Femur (tissue), 1 donor: ENCODE data around the gene NFASC.

ENCODE experiments used
- DNase-seq: peaks from one replicate; pipeline ENCODE4 v3.0.0-alpha.2; 2017

Gene NFASC

DNA sequence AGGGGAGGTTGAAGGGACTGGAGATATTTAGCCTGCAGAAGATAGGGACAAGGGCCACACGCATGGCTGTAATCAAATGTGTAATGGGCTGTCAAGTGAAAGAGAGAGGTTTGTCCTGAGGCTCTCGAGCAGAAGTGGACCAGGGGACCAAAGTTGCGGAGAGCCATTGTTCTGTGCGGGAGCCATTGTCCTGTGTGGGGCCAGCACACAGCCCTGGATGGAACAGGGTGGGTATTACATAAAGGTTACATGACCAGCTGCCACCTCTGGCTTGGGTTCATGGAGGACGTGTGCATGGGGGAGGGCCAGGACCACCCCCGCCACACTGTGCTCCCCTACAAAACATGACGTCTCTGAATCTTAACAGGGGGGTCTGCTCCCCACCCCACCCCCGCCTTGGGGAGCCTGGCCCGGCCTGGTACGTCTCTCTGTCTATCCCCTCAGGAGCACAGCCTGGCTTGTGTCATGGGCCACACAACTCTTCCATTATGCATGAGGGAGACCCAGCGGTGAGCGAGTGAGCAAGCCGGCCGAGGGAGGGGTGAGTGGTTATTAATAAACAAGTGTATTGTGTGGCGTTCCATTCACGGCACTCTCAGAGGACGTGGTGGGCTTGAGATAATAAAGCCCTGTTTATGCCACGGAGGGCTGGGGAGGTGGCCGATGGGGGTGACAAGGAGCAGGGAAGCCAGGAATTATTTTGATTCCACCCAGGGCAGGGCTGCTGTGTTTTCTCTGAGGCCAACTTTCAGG is at the start of gene NFASC:
TSS of gene NFASC (plus strand) at position 703 of the 753 bp plus-strand sequence. CDS start 73,454 bp downstream, outside the sequence.
- DNase-seq: no peak

DNA sequence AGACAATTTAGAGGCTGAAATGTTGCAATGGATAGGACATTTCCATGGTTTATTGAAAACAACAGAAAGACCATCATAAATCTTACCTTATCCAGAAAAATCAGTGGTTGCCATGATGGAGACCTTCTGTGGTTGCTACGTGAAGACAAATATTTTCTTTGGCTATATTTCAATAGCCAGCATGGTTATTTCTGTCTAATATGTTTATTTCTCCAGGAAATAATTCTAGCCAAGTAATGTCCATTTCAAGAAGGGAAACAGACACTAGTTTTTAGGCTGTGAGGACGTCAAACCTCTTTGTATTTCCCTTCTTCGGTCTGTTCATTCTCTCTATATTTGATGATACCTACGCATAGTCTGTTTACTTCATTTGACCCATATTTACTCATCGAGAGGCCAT is 49.2 kb upstream of the NFASC start:
- no peak for DNase-seq

DNA sequence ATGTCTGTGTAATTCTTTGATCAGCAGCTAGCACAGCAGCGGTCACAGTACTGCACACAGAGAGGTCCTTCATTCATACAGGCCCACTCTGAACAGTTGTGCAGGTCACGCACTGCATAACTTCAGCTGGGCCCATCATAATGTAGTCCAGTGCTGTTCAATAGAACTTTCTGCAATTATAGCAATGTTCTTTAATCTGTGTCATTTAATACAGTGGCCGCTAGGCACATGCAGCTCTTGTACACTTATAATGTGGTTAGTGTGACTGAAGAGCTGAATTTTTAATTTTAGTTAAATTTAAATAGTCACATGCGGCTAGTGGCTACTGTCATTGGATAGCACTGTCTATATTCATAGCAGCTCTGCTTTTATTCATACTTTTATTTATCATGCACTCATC is 48.7 kb upstream of the NFASC start:
- no peak for DNase-seq

DNA sequence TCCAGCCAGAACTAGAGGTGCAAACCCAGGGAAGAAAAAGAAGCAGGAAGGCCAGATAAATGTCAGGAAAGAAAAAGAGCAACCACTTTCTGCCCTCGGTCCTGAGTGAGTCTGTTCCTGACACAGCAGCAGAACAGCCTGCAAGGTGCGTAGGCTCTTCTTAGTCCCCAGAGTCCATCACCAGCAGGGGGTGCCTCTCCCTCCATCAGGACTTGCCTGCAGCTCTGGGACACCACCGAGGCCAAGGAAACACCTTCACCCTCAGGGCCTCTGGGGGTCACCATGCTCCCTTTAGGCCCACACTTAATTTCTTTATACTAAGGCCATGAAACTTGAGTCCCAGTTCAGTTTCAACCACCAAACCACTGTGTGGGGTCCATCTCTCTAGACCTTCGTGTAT is 43.7 kb upstream of the NFASC start:
- no peak for DNase-seq

DNA sequence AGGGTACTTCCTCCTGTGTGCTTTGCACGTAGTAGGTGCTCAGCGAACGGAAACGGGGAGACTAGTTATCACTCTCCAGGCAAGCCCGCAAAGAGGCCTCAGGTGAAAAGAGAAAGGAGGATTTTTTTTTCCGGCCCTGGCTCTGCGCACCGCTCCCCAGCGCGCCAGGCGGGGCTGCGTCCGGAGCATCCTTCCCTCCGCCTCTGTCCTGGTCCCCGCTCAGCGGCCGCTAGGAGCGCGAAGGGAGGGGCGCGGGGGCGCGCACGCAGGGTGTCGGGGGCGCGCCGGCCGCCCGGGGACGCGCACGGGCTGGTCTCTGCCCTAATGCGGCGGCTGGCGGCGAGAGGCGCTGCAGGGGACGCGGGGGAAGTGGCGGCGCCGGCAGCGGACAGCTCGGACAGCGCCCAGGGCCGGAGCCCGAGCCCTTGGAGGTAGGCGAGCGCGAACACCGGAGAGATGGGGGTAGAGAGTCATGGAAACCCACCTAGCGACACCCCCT is 42.3 kb upstream of the NFASC start:
- peak; percentile 41 for DNase-seq

DNA sequence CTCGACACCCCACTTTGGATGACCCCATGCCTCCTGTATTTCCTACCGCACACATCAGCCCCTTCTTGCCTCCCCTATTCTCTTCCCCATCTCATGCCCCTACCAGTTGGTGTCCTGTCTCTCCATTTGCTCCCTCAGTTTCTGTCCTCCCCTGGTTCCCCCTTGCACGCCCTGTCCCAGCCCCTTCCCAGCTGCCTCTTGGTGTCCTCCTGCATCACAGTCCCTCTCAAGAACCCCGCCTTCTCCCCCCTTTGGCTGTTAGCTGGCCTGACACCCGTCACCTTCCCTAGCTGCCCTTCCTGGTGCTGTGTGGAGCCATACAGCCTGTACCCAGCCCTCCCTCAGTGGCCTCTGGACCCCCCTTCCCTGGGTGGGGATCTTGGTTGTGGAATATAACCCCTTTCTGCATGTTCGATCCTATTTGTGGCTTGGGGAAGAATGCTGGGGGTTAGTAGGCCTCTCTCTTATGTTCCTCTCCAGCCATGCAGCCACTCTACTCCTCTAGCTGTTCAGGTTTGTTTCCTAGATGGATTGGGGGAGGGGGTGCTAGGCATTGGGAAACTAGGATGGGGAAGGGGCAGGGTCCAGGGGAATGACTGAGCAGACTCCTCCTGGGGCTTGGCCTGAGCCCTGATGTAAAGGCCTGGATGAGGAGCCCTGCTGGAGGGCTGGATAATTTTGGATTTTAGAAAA is 41.4 kb upstream of the NFASC start:
- no peak for DNase-seq

DNA sequence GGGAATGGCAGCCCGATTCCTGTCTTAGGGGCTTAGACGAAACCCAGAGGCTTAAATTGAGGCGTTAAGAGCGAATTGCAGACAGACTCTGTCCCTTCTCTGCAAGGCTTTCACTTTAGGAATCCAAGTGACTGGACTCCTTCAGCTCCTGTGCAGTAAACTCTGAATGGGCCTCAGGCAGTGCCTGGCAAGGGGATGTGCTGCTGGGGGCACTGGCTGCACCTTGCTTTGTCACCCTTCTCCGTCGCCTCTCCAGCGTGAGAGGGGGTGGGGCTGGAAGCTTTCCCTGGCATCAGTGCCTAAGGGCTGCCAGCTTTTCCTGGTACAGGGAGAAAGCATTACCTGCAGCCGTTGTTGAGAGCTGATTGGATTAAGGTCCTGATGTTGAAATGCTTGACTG is 39.9 kb upstream of the NFASC start:
- no peak for DNase-seq

DNA sequence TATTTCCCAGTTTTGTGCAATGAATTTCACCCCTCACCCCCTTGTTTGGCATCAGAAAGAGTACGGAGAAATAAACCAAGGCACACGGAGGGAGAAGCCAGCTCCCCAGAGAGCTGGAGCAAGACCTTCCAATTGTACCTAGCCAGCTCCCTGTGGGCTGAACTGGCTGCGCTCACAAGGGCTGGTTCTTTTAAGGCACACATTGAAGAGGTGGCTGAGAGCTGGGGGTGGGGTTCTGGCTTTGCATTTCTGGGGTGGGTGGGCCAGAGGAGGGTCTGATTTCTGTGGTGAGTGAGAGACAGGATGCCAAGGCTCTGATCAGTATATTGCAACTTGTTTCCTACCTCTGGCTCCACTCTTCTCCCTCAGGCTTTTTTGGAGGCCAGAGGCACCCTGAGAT is 39.5 kb upstream of the NFASC start:
- DNase-seq: no peak

DNA sequence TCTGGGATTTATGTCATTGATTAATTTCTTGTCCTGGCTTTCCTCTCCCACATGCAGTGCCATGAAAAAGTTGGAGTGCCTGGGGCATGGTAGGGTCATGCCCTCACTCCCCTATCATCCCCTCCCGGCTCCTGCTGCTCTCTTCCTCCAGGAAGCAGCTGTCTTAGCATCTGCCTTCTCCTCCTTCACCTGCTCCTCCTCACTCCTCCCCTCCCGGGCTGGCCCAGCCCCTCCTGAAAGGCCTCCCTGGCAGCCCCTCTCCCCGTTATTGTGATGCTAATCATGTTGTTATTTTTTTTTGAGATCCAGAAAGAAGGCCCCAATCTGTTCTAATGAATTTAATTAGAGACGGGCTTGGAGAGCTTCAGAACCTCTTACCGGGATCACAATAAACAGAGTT is 36.3 kb upstream of the NFASC start:
- no peak for DNase-seq

DNA sequence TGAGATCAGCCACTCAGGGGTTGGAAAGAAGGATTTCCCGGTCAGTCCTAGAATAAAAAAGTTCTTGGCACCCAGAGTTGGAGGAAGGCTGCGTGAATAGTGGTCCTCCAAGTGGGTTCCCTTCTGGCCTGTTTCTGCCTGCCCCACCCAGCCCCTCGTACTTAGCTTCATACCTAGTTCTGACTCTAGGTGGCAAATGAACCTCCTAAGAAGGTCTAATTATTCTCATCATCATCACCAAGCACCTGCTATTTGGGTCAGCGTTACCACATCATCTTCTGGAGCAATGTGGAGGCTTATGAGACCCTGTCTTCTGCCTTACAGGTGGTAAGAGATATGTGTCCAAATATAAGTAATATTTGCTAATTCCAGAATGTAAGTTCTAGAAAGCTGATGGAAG is 35.9 kb upstream of the NFASC start:
- no peak for DNase-seq

DNA sequence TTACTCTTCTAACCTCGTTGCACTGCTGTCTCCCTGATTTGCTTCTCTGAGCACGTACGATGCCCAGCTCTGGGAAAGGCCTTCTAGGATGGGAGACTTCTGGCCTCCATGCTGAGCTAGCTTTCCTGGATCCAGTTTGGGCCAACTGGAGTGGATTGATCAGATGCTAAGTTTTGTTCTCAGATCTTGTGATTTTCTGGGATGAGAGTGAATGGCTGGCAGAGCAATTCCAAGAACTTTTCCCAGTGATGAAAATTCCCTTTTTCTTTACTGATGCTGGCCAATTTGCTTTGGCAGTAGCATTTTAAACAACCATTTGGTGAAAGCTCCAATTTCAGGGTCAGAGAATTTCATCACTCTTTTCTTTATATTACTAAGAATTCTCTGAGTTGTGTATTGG is 34.9 kb upstream of the NFASC start:
- no peak for DNase-seq

DNA sequence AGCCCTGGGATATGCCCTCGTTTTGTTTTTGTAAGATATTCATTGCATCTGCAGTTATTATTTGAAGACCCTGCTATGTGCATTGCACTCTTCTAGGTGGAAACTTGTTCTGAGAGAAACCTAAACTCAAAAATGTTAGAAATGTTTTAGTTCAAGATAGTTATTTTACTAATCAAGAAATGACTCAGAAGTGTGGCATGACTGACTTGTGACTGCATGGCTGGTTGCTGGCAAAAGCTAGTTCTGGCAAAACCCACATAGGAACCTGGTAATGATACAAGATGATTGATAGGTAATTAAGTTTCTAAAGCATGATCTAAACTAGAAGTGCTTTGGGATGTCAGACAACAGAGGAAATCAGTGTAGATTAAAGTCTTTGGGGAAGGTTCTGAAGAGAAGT is 33.8 kb upstream of the NFASC start:
- DNase-seq: no peak

DNA sequence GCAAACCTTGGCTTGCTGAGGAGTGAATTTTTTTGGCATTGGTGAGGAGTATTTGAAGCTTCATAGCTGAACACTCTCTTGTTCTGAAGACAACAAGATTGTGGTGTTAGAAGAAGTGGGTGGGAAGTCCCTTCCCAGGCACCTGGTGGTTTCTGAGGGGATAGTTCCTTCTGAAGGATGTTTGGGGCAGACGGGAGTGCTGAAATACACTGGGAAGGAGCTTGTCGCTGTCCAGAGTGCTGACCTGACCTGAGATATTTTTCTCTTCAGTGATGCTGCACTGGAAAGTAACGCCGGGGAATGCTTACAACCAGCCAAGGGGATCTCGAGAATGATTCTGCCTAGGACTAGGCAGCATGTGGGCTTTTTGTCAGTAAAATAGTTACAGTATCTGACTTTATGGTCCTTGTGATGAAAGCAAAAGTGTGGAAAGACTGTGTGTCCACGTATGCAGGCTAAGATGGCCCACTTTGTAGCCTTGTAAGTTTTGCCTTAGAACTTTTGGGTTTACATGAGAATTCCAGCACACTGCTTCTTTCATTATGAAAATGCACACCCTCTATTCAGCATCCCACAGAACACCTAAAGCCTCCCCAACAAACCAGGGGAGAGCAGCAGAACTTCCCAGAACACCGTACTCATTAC is 33.1 kb upstream of the NFASC start:
- DNase-seq: peak; percentile 77

DNA sequence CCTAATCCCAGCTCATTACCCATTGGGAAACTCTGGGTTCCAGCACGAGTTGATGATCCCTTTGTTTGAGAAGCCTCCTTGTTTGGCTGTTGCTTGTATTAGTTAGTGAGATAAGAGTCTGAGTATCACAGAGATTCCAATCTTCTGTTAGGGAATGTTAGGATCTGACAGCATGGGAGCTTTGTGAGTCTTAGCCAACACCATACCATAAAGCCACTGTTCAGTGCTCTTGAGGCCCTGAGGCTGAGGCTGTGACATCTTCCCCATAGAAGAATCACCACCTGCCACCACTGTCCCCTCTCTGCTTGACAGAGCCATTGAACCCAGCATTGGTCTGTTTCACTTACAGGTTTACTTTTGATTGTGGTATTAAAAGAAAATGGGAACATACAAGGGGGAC is 29.3 kb upstream of the NFASC start:
- no peak for DNase-seq

DNA sequence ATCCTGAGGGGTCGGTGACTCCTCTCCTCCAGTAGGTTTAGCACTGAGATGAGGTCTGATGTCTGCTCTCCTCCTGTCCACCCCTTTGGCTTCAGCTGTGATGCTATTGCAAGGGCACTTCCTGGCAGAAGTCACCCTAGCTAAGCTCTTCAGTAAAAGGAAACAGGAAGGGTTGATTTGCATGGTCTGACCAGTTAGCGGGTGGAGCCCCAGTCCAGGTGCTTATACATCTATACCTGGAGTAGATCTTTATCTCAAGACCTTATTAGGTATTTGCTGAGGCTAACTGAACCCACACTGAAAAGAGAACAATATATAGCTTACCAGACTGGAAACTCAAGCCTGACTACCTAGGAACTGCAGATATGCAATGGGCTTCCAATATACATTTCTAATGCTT is 28.9 kb upstream of the NFASC start:
- no peak for DNase-seq

DNA sequence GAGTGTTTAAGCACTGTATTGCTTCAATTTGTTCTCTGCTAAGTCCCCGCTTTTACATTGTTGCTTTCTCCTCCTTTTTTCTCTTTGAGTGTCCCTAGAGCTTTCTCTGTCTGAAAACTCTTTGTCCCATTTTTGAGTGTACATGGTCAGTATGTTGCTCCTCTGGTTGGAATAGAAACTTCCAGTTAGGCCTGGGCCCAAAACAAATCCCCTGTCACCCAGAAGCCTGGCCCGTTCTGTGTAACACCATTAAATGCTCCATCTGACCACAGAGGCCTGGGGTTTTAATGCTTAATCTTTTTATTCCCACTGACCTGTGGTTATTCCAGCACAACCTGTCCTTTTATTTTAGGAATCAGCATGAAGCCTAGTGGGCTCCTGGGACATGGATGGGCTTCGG is 28.3 kb upstream of the NFASC start:
- no peak for DNase-seq

DNA sequence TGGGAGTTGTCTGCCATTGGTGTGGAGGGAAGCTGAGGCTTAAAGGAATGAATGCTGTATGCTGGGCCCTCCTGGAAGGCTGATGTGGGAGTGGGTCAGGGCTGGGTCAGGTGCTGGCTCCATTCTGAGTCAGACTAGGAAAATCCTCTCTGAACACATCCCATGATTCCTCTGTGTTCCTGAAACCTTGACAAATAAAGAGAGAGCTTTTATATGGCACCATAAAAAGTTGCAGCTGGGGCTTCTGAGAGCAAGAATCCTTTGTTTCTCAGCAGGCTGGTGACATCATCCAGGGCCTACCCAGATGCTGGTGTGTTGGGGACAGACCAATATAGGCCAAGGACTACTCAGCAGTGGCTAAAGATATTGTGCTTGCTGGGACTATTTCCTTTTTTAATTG is 27.8 kb upstream of the NFASC start:
- DNase-seq: no peak

DNA sequence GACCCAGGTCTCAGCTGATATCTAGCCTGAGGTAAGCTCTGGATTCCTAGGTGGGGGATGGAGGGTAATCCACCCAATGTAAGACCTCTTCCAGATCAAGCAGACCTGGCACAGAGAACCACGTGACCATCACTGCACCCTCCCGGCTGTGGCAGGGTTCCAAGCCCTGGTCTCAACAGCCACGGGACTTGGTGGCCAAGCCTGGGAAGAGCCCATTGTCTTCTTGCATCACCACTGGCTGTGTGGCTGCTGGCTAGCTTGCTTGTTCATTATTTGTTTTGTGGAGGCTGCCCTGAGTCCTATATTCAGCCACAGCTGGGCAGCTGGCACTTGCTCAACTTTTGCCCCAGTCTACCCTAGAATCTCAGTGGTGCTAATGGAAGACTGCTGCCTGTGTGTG is 24.1 kb upstream of the NFASC start:
- no peak for DNase-seq

DNA sequence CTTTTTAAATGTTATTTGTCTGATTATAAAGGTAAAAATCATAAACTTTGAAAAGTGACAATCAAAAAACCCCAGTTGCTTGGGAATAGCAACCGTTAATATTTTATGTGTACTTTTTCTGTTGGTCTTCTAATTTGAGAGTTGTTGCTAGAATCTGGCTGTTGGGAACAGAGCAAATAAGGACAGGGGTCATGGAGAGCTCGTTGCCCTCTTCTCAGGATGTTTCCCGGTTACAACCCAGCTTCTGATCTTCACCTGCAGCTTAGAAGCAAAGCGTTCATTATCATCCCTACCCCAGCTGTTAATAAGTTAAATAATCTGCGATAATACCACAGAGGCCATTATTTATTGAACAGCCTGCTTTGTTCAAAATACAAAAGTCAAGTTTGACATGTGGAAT is 22.1 kb upstream of the NFASC start:
- DNase-seq: no peak

DNA sequence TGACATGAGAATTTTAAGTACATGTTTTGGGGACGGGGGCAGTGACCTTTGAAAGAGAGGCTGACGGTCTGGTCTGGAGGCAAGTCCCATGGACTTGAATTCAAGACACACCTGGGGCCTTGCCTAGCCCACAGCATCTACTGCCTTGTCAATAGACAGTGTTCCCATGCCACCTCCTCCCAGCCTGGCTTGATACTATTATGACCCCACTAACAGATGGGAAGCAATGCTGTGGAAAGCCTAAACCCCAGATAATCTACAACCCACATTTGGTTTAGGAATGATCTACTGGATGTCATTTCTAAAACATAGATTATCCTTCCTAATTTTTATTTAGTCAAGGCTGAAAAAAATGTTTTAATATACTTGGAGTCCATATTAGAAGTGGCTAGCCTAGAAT is 17.8 kb upstream of the NFASC start:
- no peak for DNase-seq

DNA sequence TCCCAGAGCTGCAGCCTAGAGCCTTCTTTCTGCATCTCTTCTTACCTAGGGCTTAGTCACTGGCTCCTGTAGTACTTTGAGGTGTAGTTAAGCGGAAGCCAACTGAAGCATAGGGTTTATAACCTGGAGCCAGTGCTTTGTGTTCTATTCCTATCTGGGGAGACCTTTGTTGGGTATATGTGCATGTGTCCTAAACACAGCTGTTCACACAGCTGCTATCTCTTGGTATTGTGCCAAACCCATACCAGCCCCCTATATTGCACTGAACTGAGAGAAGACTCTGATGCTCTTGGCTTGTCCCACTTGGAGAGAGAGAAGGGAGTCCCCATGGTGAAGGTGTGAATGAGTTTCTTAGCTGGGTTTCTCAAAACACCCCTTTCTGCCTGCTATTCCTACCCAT is 17.2 kb upstream of the NFASC start:
- no peak for DNase-seq

DNA sequence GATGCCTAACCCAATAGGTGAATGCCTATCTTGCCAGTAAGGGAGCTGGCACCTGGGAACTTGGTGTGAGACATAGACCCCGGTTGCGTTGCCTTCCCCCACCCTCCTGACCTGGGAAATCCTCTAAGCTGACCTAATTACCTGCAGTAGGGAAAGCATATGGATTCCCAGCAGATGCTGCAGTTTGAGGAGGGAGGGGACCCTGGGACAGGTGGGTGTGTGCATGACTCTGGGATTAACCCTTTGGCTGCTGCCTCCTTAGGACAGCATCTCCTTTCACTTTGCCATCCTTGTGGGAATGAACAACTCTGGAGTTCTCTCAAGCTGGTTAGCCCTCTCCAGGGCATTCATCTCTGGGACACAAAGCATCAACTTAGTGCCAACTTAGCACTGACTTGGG is 16.4 kb upstream of the NFASC start:
- DNase-seq: no peak

DNA sequence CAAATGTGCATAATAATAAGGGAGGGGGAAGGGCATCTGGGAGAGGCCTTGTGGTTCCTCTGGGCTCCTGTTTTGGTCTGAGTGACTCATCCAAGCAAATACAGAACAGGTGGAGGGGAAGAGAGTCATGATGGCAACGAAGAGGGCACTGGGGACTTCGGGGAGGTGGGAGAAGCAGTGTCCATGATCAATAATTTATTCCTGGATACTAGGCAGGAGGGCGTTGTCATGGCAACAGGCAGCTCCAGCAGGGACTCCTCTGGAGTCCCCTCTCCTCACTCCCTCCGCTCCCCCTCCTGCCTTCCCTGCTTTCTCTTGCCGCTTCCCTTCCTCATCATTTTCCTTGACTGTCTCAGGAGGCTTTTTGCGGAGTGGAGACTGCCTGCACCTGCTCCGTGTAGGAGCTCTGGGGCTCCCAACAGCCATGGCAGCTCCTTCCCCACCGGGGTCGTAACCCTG is 12.3 kb upstream of the NFASC start:
- DNase-seq: no peak

DNA sequence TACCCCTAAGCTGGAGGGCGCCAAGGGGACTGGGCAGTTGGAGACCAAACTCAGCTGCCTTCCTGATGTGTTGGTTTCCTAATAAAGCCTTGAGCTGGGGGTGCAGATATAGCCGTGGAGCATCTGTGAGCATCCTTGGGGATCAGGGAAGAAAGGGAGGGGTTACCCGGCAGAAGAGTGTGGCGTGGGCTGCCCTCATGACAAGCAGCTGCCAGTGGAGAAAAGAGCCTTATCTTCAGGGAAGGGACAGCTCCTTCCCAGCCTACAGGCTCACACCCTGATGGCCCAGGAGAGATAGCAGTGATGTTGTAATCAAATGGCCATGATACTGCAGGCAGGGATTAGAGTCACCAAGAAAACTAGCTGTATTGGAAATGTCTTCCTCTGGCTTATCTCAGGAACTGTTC is 10.8 kb upstream of the NFASC start:
- no peak for DNase-seq
